Astrocyte of the spinal cord (primary cell): Measurements from ENCODE around the gene ARRB1.

ENCODE experiments used
- DNase-seq: peaks from one replicate; pipeline ENCODE4 v3.0.0; 2011; ENCODE audit warnings: low read depth, low spot score
- H3K4me3 ChIP-seq: 2 replicates; pipeline ENCODE4 v1.5.1; 2011; ENCODE audit warnings: low read depth, mild to moderate bottlenecking, low read length, moderate library complexity
- in situ Hi-C: cut with HindIII; loops from 2 replicates; pipeline ENCODE4 v1.10.0; 2017; ENCODE audit warnings: low sequenced_read_pairs
- TF ChIP-seq, protein P1 (sequence below): IDR thresholded peaks from 2 replicates; pipeline ENCODE4 v1.5.1; 2012; ENCODE audit warnings: low read depth, mild to moderate bottlenecking, low read length, inconsistent platforms

Gene ARRB1

DNA sequence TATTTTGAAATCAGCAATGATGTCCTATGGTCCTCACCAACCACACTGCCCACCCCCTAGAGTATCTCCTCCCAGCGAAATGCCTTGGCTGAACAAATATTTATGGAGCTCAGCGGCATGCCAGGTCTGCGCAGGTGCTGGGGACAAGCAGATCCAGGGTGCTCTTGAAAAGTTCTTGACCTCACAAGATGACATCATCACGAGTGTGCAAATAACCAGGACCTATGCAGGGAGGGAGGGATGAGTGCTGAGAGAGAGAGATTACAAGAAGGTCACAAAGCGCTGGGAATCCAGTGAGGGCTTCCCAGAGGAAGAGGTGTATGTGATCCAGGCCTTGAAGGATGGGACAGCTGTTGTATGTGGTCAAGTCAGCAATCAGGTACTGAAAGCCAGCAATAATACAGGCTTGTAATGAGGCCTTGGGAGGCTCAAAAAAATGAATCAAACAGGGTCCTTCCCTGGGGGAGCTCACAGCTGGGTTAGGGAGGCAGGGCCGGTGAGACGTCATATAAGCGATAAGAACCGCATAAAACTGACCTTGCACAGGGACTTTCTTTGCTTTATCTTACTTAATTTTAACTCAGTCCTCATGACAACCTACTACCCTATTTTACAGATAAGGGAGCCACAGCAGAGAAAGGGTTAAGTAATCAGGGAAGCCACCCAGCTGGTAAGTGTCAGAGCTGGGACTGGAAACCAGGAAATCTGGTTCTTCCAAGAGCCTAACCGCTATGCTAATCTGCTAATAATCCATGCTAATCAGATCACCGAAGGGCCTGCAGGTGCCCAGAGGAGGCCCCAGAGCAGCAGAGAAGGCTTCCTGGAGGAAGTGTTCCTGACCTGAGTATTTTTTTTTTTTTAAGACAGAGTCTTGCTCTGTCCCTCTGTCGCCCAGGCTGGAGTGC, 8.2 kb downstream of the ARRB1 start:
- in situ Hi-C loops, result no loop called here
- DNase-seq, result no peak
- TF ChIP-seq, protein P1, sequence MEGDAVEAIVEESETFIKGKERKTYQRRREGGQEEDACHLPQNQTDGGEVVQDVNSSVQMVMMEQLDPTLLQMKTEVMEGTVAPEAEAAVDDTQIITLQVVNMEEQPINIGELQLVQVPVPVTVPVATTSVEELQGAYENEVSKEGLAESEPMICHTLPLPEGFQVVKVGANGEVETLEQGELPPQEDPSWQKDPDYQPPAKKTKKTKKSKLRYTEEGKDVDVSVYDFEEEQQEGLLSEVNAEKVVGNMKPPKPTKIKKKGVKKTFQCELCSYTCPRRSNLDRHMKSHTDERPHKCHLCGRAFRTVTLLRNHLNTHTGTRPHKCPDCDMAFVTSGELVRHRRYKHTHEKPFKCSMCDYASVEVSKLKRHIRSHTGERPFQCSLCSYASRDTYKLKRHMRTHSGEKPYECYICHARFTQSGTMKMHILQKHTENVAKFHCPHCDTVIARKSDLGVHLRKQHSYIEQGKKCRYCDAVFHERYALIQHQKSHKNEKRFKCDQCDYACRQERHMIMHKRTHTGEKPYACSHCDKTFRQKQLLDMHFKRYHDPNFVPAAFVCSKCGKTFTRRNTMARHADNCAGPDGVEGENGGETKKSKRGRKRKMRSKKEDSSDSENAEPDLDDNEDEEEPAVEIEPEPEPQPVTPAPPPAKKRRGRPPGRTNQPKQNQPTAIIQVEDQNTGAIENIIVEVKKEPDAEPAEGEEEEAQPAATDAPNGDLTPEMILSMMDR, result no peak
- H3K4me3 ChIP-seq, result no peak overlapping the region

DNA sequence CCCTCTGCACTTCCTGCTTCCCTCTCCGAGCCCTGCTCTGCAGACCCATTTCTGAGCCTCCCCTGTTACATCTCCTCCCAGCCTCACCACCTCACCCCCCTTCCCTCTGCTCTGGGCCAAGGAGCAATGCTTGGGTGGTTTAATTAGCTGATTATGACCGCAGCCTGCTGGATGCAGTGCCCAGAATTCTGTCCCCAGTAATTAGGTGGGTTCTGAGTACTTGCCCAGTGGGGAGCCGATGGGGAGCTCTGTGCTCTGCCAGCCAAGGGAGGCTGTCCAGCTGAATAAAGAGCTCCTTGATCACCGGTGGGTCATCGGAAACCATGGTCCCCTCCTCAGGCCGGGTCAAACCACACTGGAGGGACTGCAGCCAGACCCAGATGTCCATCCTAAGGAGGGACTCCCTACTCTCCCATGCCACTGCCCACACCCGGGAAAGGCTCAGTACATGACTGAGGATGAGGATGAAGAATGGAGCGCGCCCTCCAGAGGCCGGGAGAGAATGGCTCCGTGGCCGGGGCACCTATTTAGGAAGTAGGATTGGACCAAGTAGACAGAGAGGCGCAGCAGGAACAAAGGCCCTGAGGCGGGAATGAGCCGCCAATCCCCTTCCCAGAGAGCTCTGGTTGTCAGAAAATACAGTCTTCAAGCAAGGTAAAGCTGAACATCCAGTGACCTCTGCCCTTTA, 9.1 kb downstream of the ARRB1 start:
- in situ Hi-C loops, result no loop called here
- no peak overlapping the region for H3K4me3 ChIP-seq
- no peak for DNase-seq
- TF ChIP-seq, protein P1, result no peak

DNA sequence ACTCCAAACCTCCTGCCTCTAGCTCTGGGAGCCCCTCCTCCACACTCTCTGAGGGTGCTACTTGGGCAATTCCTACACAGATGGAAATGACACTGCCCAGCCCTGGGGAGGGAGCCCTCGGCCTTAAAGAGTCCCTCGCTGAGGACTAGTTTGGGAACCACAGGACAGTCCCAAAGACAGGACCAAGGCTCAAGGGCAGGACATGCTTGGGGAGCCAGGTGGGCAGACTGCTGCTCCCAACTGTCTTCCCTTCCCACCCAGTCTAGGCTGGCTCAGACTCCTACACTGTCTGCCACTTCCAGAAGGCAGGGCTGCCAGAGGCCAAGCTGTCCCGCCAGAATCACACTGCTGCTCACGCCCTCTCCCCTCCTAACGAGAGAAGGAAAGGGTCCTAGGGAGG, 9.8 kb downstream of the ARRB1 start:
- in situ Hi-C loops, result no loop called here
- H3K4me3 ChIP-seq, result no peak overlapping the region
- no peak for DNase-seq
- TF ChIP-seq, protein P1, result no peak

DNA sequence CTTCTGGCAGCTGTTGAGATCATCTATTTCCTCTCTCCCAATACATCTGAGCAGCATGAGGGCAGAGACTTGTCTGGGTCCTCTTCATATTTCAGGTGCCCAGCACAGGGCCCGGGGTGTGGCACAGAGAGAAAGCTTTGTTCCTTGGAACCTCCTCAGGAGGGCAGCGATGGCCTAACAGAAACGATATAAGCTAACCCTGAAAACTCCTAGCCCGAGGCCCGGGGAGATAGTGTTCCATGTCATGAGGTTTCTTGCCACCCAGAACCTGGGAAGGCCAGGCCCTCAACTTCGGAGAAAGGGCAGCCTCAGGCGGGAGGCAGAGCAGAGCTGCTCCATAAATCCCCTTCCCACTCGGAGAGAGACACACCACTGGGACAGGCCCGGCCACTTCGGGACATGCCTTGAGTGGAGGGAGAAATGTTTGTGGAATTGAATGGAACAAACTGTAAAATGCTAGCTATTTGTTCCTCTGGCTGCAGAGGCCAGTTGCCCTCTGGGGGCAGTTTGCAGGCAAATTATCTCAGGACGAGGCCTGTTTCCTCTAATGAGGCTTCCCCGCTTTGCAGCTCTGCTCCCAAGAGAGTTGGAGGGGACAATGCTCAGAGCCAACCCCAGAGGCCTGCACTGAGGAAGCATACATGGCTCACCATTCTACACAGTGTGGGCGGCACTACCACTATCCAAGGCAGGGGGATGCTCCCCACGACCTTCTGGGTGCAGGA, 11.6 kb downstream of the ARRB1 start:
- in situ Hi-C loops, result no loop called here
- H3K4me3 ChIP-seq, result no peak overlapping the region
- TF ChIP-seq, protein P1, result no peak

DNA sequence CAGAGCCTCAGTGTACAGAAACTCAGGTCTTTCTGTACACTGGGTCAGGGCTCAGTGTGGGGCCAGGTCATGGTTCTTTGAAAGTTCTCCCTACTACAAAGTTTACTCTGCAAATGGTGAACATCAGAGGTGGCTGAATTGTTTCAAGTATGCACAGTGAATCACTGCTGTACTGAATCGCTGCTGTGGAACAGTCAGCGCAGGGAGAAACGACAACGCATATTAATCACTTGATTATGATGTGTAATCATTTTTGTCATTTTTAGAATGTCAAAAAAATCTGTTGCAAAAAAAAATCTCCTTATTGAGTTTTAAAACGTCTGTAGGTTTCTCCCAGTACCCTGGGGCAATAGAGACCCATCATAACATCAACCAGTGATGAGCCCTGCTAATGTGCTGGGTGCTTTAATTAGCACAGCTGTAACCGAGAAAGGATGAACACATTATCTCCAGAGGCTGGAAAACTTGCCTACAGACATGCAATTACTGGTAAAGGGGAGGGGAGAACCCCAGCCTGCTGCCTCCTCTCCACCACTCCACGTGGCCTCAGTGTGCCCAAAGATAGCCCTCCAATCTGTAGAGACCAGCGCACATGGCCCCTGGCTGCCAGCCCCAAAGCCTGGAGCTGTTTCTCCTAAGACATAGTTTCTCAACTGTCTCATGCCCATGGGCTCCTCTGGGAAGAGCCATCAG, 12.8 kb downstream of the ARRB1 start:
- H3K4me3 ChIP-seq, result no peak overlapping the region
- TF ChIP-seq, protein P1, result no peak
- no peak for DNase-seq
- in situ Hi-C loops, result no loop called here

More for the DNA sequence above, 11.6 kb downstream of the ARRB1 start:
- no peak for DNase-seq

DNA sequence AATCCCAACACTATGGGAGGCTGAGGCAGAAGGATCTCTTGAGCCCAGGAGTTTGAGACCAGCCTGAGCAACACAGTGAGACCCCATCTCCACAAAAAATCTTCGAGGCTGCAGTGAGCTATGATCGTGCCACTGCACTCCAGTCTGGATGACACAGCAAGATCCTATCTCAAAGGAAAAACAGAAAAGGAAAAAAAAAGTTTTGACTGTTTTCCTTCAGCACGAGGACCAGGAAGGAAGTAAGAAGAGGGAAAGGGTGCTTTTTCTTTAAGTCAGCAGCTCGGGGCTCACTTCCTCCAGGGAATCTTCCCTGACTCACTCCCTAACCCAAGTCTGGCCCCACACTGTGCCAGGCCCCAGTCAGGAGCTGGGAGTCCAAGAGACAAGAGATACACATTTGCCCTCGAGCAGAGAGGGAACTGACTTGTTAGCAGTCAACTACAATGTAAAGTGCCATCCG, 14.2 kb downstream of the ARRB1 start:
- DNase-seq, result no peak
- TF ChIP-seq, protein P1, result no peak
- in situ Hi-C loops, result no loop called here
- H3K4me3 ChIP-seq, result no peak overlapping the region
